Measurements from ENCODE around the gene ANKRD44.

ANKRD44 gene

DNA sequence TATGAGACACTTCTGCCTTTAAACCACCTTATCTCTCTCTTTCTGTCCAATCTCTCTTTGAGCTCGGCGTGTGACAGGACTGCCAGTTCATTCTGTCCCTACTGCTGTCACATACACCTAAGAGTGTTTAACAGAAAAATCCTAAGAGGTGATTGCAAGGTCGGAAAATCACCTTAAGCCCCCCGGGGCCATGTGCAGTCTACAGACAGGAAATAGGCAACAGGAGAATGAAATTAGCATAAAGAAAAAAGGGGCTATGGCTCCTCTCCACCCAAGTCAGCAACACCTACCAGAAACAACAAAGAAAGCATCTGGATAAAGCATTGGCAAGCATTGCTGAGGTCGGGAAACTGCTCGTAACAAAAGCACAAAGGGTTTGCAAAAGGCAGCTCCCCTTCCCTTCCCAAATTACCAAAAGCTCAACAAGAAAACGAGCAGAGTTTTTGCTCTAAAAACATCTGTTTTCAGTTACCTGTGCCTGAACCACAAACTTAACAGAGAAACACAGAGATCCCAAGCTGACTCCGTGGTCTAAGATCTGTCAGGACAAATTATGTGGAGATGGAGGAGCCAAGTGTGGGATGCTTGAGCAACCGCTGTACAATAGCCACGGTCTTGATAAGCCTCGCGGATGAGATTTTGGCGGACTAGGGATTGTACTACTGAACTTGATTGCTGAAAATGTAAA lies 30.4 kb downstream of the ANKRD44 start:
- ATAC-seq (ENCODE audit: low read depth) (no peak), DNase-seq (ENCODE audit: low spot score) (no peak)
- Histone ChIP-seq H3K36me3 (ENCODE audit: low read depth) (no peaks in the 10 kb centered on the region), H3K9me3 (ENCODE audit: severe bottlenecking) (no peaks in the 10 kb centered on the region), H3K4me1 (ENCODE audit: insufficient read depth, poor library complexity, severe bottlenecking) (no peaks in the 10 kb centered on the region), H3K27me3 (ENCODE audit: insufficient read depth, poor library complexity, severe bottlenecking) (no peaks in the 10 kb centered on the region), H3K27ac (ENCODE audit: poor library complexity, severe bottlenecking) (no peak overlapping the region), H3K4me3 (ENCODE audit: severe bottlenecking) (no peak overlapping the region)
- TF ChIP-seq, protein P1, sequence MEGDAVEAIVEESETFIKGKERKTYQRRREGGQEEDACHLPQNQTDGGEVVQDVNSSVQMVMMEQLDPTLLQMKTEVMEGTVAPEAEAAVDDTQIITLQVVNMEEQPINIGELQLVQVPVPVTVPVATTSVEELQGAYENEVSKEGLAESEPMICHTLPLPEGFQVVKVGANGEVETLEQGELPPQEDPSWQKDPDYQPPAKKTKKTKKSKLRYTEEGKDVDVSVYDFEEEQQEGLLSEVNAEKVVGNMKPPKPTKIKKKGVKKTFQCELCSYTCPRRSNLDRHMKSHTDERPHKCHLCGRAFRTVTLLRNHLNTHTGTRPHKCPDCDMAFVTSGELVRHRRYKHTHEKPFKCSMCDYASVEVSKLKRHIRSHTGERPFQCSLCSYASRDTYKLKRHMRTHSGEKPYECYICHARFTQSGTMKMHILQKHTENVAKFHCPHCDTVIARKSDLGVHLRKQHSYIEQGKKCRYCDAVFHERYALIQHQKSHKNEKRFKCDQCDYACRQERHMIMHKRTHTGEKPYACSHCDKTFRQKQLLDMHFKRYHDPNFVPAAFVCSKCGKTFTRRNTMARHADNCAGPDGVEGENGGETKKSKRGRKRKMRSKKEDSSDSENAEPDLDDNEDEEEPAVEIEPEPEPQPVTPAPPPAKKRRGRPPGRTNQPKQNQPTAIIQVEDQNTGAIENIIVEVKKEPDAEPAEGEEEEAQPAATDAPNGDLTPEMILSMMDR (IDR thresholded peaks at IDR 0.05; ENCODE audit: poor library complexity, severe bottlenecking), result no peak

DNA sequence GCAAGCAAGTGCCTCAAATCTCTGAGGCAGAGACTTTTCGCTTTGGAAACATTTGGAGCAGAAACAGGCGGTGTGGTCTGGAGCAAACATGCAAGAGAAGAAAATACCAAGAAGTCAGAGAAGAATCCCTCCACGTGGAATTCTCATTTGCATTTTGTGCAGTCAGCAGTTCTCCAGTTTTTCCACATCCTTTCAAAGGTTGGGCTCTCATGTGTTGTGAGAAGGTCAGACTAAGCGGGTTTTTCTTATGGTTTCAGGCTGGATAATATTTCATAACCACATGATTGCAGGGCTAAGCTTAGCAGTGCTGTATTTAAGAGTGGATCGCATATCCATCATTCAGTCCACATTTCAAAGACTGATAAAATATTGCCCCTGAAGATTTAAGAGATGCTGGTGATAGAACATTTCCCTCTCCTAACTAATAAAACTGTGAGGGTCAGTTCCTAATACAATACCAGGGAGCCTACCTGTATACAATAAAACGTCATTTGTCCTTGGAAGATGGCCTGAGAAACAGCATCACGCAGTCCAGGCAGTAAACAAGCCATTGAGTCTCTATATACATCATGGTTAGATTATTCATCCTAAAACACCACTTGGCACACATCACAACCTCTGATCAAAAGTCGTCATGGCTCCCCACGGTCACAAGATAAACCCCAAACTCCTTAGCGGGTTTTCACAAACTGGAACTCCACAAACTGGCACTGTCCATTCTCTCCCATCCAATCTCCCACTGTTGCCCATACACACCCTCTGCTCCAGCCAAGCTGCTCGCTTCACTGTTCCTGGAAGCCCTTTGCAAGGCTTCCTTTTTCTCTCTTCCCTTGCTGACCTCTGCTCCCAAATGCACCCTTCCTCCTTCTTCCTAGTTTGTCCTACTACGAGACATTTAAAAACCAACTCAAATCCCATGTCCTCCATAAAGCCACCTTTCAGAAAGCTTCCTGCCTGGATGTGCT lies 31.5 kb downstream of the ANKRD44 start:
- Histone ChIP-seq H3K4me3 (ENCODE audit: severe bottlenecking) (no peak overlapping the region), H3K27ac (ENCODE audit: poor library complexity, severe bottlenecking) (no peak overlapping the region), H3K36me3 (ENCODE audit: low read depth) (no peaks in the 10 kb centered on the region), H3K27me3 (ENCODE audit: insufficient read depth, poor library complexity, severe bottlenecking) (no peaks in the 10 kb centered on the region), H3K9me3 (ENCODE audit: severe bottlenecking) (no peaks in the 10 kb centered on the region), H3K4me1 (ENCODE audit: insufficient read depth, poor library complexity, severe bottlenecking) (no peaks in the 10 kb centered on the region)
- TF ChIP-seq, protein P1 (IDR thresholded peaks at IDR 0.05; ENCODE audit: poor library complexity, severe bottlenecking), result no peak
- DNase-seq (ENCODE audit: low spot score) (no peak), ATAC-seq (ENCODE audit: low read depth) (no peak)

DNA sequence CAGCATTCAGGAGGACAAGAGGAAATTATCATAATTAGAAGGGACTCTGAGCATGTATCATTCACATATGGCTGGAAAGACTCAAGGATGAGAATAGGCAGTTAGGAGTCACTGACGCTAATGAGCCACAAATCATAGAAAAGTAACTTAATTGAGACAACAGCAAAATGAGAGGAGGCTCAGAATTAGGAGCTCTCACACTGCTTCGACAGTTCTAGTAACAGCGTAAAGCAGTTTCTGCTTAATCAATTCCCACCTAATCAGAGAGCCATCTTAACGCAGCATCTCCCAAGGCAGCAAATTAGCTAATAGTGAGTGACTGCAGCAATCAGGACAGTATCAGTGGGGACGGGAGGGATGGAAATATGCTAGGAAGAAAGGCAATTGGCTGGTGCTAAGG lies 32.8 kb downstream of the ANKRD44 start:
- no peaks in the 10 kb centered on the region for H3K27me3 ChIP-seq (ENCODE audit: insufficient read depth, poor library complexity, severe bottlenecking)
- H3K27ac ChIP-seq (ENCODE audit: poor library complexity, severe bottlenecking), result no peak overlapping the region
- ATAC-seq (ENCODE audit: low read depth) (no peak), DNase-seq (ENCODE audit: low spot score) (no peak)
- TF ChIP-seq, protein P1 (IDR thresholded peaks at IDR 0.05; ENCODE audit: poor library complexity, severe bottlenecking), result no peak
- H3K4me1 ChIP-seq (ENCODE audit: insufficient read depth, poor library complexity, severe bottlenecking), result no peaks in the 10 kb centered on the region
- H3K4me3 ChIP-seq (ENCODE audit: severe bottlenecking), result no peak overlapping the region
- no peaks in the 10 kb centered on the region for H3K36me3 ChIP-seq (ENCODE audit: low read depth)
- H3K9me3 ChIP-seq (ENCODE audit: severe bottlenecking), result no peaks in the 10 kb centered on the region

DNA sequence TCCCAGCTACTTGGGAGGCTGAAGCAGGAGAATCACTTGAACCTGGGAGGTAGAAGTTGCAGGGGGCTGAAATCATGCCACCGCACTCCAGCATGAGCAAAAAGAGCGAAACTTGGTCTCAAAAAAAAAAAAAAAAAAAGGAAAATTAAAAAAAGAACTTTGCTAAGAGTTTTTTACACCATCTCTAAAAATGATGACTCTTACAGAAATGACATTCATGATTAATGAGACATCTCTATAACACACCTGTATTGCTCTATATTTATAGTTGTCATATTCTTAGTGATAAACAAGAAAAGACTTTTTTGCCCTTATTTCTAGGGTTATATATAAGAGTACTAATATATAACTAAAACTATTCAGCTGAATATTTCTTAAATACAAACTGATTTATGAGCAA lies 34.4 kb downstream of the ANKRD44 start:
- Histone ChIP-seq H3K27me3 (ENCODE audit: insufficient read depth, poor library complexity, severe bottlenecking) (no peaks in the 10 kb centered on the region), H3K27ac (ENCODE audit: poor library complexity, severe bottlenecking) (no peak overlapping the region)
- no peak for ATAC-seq (ENCODE audit: low read depth)

More for the DNA sequence above, 34.4 kb downstream of the ANKRD44 start:
- no peaks in the 10 kb centered on the region for H3K9me3 ChIP-seq (ENCODE audit: severe bottlenecking)
- TF ChIP-seq, protein P1 (IDR thresholded peaks at IDR 0.05; ENCODE audit: poor library complexity, severe bottlenecking), result no peak
- H3K36me3 ChIP-seq (ENCODE audit: low read depth), result no peaks in the 10 kb centered on the region
- H3K4me3 ChIP-seq (ENCODE audit: severe bottlenecking), result no peak overlapping the region
- DNase-seq (ENCODE audit: low spot score), result no peak
- no peaks in the 10 kb centered on the region for H3K4me1 ChIP-seq (ENCODE audit: insufficient read depth, poor library complexity, severe bottlenecking)
